ENCODE data around the gene SLC1A4.

Gene SLC1A4

DNA sequence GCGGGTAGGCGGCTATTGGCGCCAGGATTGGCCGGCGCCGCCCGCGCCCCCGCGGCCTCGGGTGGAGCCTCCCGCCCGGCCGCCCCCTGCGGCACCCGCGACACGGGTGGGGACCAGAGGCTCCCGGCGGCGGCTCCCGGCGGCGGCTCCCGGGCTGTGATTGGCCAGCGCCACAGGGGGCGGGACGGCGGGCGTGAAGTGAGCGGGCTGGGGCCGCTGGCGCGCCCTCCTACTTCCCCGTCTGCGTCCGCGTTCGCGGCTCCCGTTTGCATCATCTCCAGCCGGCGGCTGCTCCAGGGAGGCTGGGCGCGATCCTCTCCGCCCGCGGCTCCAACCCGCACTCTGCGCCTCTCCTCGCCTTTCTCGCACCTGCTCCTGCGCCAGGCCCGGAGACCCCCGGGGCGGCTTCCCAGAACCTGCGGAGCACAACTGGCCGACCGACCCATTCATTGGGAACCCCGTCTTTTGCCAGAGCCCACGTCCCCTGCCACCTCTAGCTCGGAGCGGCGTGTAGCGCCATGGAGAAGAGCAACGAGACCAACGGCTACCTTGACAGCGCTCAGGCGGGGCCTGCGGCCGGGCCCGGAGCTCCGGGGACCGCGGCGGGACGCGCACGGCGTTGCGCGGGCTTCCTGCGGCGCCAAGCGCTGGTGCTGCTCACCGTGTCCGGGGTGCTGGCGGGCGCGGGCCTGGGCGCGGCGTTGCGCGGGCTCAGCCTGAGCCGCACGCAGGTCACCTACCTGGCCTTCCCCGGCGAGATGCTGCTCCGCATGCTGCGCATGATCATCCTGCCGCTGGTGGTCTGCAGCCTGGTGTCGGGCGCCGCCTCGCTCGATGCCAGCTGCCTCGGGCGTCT, at the start of gene SLC1A4:
Gene SLC1A4, plus strand, starts transcription at position 274 of the 856 bp plus-strand sequence. Its CDS starts 245 bp downstream, at position 519.
- Histone ChIP-seq H3K4me3 (ENCODE audit: insufficient read length, low read depth) (peak within 1 kb of the TSS; percentile 48), H3K9ac (ENCODE audit: insufficient read length, low read depth) (peak within 1 kb of the TSS; percentile 82), H3K9me3 (ENCODE audit: insufficient read depth, low read length) (no peaks in the 10 kb centered on the region), H3K36me3 (ENCODE audit: insufficient read depth, insufficient read length, low read length) (no peaks in the 10 kb centered on the region), H3K27me3 (ENCODE audit: insufficient read depth, insufficient read length) (peaks cover 28% of the 10 kb centered on the region), H3K4me1 (ENCODE audit: insufficient read depth, insufficient read length) (peaks cover 3% of the 10 kb centered on the region)
- peak; percentile 30 for DNase-seq (ENCODE audit: low read depth, low spot score)
- TF ChIP-seq ZNF274 (IDR thresholded peaks at IDR 0.05; ENCODE audit: low read depth, low read length) (no peak), YY1 (IDR thresholded peaks at IDR 0.05; ENCODE audit: insufficient read depth, insufficient read length) (no peak), SUZ12 (IDR thresholded peaks at IDR 0.05; ENCODE audit: extremely low read depth, insufficient read depth, insufficient read length) (no peak)

DNA sequence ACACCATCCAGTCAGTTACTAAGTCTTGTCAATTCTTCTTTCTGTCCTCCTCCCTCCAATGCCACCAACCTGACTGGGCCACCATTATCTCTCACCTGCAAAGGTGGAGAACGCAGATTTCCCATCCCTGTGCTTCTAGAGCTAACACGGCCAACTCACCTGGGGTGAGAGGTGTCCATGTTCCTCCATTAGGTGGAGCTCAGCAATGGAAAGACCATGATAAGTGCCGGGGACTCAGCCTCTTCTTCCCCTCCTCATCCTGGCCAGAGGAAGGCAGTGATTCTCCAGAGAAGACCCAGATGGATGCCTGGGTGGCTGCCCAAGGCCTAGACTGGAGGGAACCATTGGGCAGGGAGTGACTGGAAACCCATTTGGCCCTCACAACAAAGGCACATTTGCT, 48.1 kb upstream of the SLC1A4 start:
- no peaks in the 10 kb centered on the region for H3K4me1 ChIP-seq (ENCODE audit: insufficient read depth, insufficient read length)
- no peaks in the 10 kb centered on the region for H3K9me3 ChIP-seq (ENCODE audit: insufficient read depth, low read length)
- H3K9ac ChIP-seq (ENCODE audit: insufficient read length, low read depth), result no peak overlapping the region
- H3K36me3 ChIP-seq (ENCODE audit: insufficient read depth, insufficient read length, low read length), result no peaks in the 10 kb centered on the region
- no peaks in the 10 kb centered on the region for H3K27me3 ChIP-seq (ENCODE audit: insufficient read depth, insufficient read length)
- TF ChIP-seq SUZ12 (IDR thresholded peaks at IDR 0.05; ENCODE audit: extremely low read depth, insufficient read depth, insufficient read length), result no peak
- TF ChIP-seq YY1 (IDR thresholded peaks at IDR 0.05; ENCODE audit: insufficient read depth, insufficient read length), result no peak
- TF ChIP-seq ZNF274 (IDR thresholded peaks at IDR 0.05; ENCODE audit: low read depth, low read length), result no peak
- no peak overlapping the region for H3K4me3 ChIP-seq (ENCODE audit: insufficient read length, low read depth)
- DNase-seq (ENCODE audit: low read depth, low spot score), result no peak

DNA sequence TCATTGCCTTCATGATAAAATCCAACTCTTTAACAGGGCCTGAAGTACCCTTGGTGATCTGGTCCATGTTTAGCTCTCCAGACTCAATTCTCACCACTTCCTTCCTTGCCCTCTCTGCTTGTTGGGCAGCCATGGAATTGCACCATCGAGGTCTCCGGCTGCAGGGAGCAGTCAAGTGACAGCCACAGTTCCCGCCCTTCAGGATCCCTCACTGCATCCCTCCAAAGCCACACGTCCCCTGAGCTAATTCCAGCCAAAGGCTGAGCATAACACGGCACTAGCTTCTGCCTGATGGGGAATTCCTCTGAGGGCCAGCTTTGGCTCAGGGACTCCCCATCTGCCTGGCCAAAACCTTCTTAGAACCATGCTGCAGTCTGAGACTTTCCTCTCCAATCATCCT, 47.4 kb upstream of the SLC1A4 start:
- TF ChIP-seq SUZ12 (IDR thresholded peaks at IDR 0.05; ENCODE audit: extremely low read depth, insufficient read depth, insufficient read length) (no peak), YY1 (IDR thresholded peaks at IDR 0.05; ENCODE audit: insufficient read depth, insufficient read length) (no peak), ZNF274 (IDR thresholded peaks at IDR 0.05; ENCODE audit: low read depth, low read length) (no peak)
- Histone ChIP-seq H3K4me3 (ENCODE audit: insufficient read length, low read depth) (no peak overlapping the region), H3K36me3 (ENCODE audit: insufficient read depth, insufficient read length, low read length) (no peaks in the 10 kb centered on the region), H3K9me3 (ENCODE audit: insufficient read depth, low read length) (no peaks in the 10 kb centered on the region), H3K9ac (ENCODE audit: insufficient read length, low read depth) (no peak overlapping the region), H3K4me1 (ENCODE audit: insufficient read depth, insufficient read length) (no peaks in the 10 kb centered on the region), H3K27me3 (ENCODE audit: insufficient read depth, insufficient read length) (no peaks in the 10 kb centered on the region)
- DNase-seq (ENCODE audit: low read depth, low spot score), result no peak

DNA sequence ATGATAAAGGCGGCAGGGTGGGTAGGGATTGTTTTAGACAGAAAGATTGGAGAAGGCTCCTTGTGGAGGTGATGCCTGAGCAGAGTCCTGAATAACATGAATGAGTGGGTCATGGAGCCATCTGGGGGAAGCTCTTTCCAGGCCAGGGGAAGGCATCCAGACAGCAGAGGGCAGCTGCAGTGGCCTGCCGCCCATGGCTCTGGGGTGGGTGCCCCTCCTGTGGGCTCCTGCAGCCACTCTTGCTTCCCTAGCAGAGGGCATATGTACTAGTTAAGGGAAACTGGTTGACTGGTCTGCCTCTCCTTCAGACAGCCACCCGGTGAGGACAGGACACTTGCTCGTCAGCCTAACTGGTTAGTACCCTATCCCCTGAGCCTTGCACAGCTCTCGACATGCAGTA, 46.5 kb upstream of the SLC1A4 start:
- DNase-seq (ENCODE audit: low read depth, low spot score), result no peak
- Histone ChIP-seq H3K4me3 (ENCODE audit: insufficient read length, low read depth) (no peak overlapping the region), H3K4me1 (ENCODE audit: insufficient read depth, insufficient read length) (no peaks in the 10 kb centered on the region), H3K9ac (ENCODE audit: insufficient read length, low read depth) (no peak overlapping the region), H3K27me3 (ENCODE audit: insufficient read depth, insufficient read length) (no peaks in the 10 kb centered on the region), H3K36me3 (ENCODE audit: insufficient read depth, insufficient read length, low read length) (no peaks in the 10 kb centered on the region), H3K9me3 (ENCODE audit: insufficient read depth, low read length) (no peaks in the 10 kb centered on the region)
- TF ChIP-seq YY1 (IDR thresholded peaks at IDR 0.05; ENCODE audit: insufficient read depth, insufficient read length), result no peak
- no peak for TF ChIP-seq SUZ12 (IDR thresholded peaks at IDR 0.05; ENCODE audit: extremely low read depth, insufficient read depth, insufficient read length)
- TF ChIP-seq ZNF274 (IDR thresholded peaks at IDR 0.05; ENCODE audit: low read depth, low read length), result no peak

DNA sequence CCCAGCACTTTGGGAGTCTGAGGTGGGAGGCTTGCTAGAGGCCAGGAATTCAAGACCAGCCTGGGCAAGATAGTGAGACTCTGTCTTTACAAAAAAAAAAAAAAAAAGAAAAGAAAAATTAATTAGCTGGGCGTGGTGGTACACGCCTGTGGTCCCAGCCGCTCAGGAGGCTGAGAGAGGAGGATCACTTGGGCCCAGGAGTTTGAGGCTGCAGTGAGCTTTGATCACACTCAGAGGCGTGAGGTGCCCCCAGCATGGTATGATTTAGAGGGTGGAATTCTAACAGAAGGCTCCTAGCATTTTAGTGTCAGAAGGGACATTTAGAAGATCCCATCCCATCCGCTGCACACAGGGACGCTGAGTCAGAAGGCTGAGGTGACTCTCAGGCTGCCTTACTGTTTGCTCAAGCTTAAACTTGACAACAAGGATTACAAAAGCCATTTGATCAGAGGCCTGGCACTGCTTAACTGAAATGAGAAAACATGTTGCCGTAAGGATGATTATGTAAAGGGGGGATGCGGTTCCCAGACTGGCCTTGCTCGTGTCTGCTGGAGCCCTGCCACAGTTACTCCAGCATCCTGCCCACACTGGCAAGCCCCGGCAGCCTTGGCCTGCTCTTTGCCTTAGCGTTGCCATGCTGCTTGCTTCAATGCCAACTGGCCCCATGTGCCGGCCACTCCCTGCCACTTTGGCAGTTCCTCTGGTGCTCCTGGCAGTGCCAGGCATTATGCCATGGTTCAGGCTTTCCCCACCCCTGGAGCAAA, 45.6 kb upstream of the SLC1A4 start:
- Histone ChIP-seq H3K4me3 (ENCODE audit: insufficient read length, low read depth) (no peak overlapping the region), H3K9me3 (ENCODE audit: insufficient read depth, low read length) (no peaks in the 10 kb centered on the region), H3K27me3 (ENCODE audit: insufficient read depth, insufficient read length) (no peaks in the 10 kb centered on the region), H3K9ac (ENCODE audit: insufficient read length, low read depth) (no peak overlapping the region), H3K36me3 (ENCODE audit: insufficient read depth, insufficient read length, low read length) (no peaks in the 10 kb centered on the region), H3K4me1 (ENCODE audit: insufficient read depth, insufficient read length) (no peaks in the 10 kb centered on the region)
- no peak for DNase-seq (ENCODE audit: low read depth, low spot score)
- TF ChIP-seq ZNF274 (IDR thresholded peaks at IDR 0.05; ENCODE audit: low read depth, low read length), result no peak
- TF ChIP-seq SUZ12 (IDR thresholded peaks at IDR 0.05; ENCODE audit: extremely low read depth, insufficient read depth, insufficient read length), result no peak
- no peak for TF ChIP-seq YY1 (IDR thresholded peaks at IDR 0.05; ENCODE audit: insufficient read depth, insufficient read length)

DNA sequence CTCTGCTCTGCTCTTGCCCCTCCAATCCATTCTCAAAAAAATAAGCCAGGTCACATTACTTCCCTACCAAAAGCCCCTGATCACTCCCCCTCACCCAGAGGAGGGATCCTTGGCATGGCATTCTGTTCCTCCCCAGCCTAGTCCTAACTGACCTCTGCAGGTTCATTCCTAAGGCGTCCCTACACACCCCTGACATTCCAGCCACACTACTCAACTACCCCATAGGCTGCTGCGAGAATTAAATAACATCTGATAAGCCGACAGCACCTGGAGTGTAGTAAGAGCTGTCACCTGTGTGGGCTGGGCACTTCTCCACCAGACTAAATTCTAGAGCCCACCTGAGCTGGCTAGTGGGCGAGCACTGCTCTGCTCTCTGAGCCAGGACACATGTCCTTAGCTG, 44.7 kb upstream of the SLC1A4 start:
- Histone ChIP-seq H3K27me3 (ENCODE audit: insufficient read depth, insufficient read length) (no peaks in the 10 kb centered on the region), H3K4me1 (ENCODE audit: insufficient read depth, insufficient read length) (no peaks in the 10 kb centered on the region), H3K4me3 (ENCODE audit: insufficient read length, low read depth) (no peak overlapping the region), H3K9ac (ENCODE audit: insufficient read length, low read depth) (no peak overlapping the region), H3K36me3 (ENCODE audit: insufficient read depth, insufficient read length, low read length) (no peaks in the 10 kb centered on the region), H3K9me3 (ENCODE audit: insufficient read depth, low read length) (no peaks in the 10 kb centered on the region)
- no peak for DNase-seq (ENCODE audit: low read depth, low spot score)
- TF ChIP-seq YY1 (IDR thresholded peaks at IDR 0.05; ENCODE audit: insufficient read depth, insufficient read length) (no peak), ZNF274 (IDR thresholded peaks at IDR 0.05; ENCODE audit: low read depth, low read length) (no peak), SUZ12 (IDR thresholded peaks at IDR 0.05; ENCODE audit: extremely low read depth, insufficient read depth, insufficient read length) (no peak)

Data from NT2/D1 (cell line).